Measurements from ENCODE around the gene OR6P1. TPM values are rescaled to one million over a fixed set of nuclear protein-coding genes. Genes with fewer than 3 reads are reported as not detected.

Gene OR6P1
- polyA plus RNA-seq, 2 of the 4 experiments (the other 2 are of a cell fraction): not detected

DNA sequence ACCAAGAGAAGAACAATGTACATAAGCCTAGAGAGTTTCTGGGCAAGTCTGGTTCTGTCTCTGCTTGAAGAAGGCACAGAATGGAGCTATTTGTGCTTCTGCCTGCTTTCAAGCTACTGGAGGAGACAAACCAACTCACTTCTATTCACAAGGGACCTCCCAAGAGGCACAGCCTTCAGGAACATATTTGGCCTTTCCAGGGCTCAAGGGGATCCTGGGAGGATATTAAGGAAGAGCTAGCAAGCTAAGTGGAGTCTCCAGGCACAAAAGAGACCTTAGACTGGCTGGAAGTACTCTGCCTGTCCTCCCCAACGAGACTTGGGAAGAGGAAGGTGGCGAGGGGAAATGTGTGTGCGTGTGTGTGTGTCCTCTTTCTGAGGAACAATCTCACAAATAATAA lies 16.0 kb downstream of the OR6P1 start, which contains the start of gene OR6Y1:
Gene OR6Y1 (minus strand): TSS at position 54 of the 400 bp plus-strand sequence. CDS start 6,300 bp downstream, outside the sequence.
- Histone ChIP-seq H3K27ac (no peak within 1 kb of the TSS), H3K4me2 (no peak within 1 kb of the TSS), H3K9me3 (no peaks in the 10 kb centered on the region), H3K4me3 (no peak within 1 kb of the TSS), H3K4me1 (no peaks in the 10 kb centered on the region)
- FAIRE-seq: no peak
- no peak for ATAC-seq
- no peak for DNase-seq (ENCODE audit: low read depth in 1 of 2, low spot score in 1 of 2)
- 13% methylated on average over 3 of the region's 3 CpGs for WGBS (ENCODE audit: missing lambda C conversion rate)
- POLR2A ChIA-PET: no interaction called here
- no peak for TF ChIP-seq HOXB5 (CRISPR knock-in tag; IDR thresholded peaks at IDR 0.05)
- no peak for TF ChIP-seq USF2 (IDR thresholded peaks at IDR 0.05)
- no peak for TF ChIP-seq CHD2 (IDR thresholded peaks at IDR 0.05; ENCODE audit: low read length, partially characterized antibody)
- CTCF ChIA-PET: no interaction called here

DNA sequence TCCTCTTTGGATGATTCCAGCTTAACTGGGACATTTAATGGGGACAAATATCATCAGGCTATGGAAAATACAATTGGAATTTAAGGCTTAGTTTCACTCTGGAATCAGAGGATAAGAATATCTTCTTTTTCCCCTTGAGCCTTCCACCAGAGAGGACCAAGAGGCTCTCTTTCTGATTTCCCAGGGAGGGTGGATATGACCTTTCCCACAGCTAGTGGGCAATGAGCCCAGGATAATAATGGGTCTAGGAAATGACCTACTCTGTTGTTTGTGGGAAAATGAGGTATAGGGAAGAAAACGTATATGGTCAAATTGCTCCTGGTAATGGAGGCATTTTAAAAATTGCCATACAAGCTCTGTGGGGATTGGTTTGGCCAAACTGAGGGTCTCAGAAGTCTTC lies 18.1 kb downstream of the OR6P1 start:
- 4% methylated on average over 1 of the region's 1 CpG for WGBS (ENCODE audit: missing lambda C conversion rate)
- CTCF ChIA-PET: interaction anchor here (1.1 kb wide), 1 partner anchor 18 kb away, joined by 3 read pairs; the partner anchor contains the start of gene OR6P1

More for the DNA sequence above, 18.1 kb downstream of the OR6P1 start:
- H3K27ac ChIP-seq: no peak overlapping the region
- DNase-seq (ENCODE audit: low read depth in 1 of 2, low spot score in 1 of 2) (no peak), FAIRE-seq (no peak), ATAC-seq (no peak)
- no peak overlapping the region for H3K4me2 ChIP-seq
- H3K4me1 ChIP-seq: no peaks in the 10 kb centered on the region
- no peak for TF ChIP-seq CHD4 (IDR thresholded peaks at IDR 0.05; ENCODE audit: borderline replicate concordance)
- no peak for TF ChIP-seq KDM5A (IDR thresholded peaks at IDR 0.05)
- no peak for TF ChIP-seq RNF2 (IDR thresholded peaks at IDR 0.05; ENCODE audit: borderline replicate concordance, low read depth)
- TF ChIP-seq, protein P1, sequence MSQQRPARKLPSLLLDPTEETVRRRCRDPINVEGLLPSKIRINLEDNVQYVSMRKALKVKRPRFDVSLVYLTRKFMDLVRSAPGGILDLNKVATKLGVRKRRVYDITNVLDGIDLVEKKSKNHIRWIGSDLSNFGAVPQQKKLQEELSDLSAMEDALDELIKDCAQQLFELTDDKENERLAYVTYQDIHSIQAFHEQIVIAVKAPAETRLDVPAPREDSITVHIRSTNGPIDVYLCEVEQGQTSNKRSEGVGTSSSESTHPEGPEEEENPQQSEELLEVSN (IDR thresholded peaks at IDR 0.05; ENCODE audit: borderline replicate concordance, low read depth): no peak
- no peak for TF ChIP-seq ZNF302 (CRISPR knock-in tag; IDR thresholded peaks at IDR 0.05)
- TF ChIP-seq KDM1A (IDR thresholded peaks at IDR 0.05; ENCODE audit: low read depth): no peak
- TF ChIP-seq HDAC2 (IDR thresholded peaks at IDR 0.05): no peak
- TF ChIP-seq ELK1 (IDR thresholded peaks at IDR 0.05; ENCODE audit: low read depth, low read length): no peak
- no peak for TF ChIP-seq EHMT2 (IDR thresholded peaks at IDR 0.05; ENCODE audit: low read depth)
- TF ChIP-seq TP53 (CRISPR knock-in tag; IDR thresholded peaks at IDR 0.05): no peak
- no peak for TF ChIP-seq HOXB13 (CRISPR knock-in tag; IDR thresholded peaks at IDR 0.05; ENCODE audit: low read depth)
- no peak for TF ChIP-seq TFCP2L1 (CRISPR knock-in tag; IDR thresholded peaks at IDR 0.05)
- no peak for TF ChIP-seq REST (IDR thresholded peaks at IDR 0.05)
- TF ChIP-seq CBX2 (IDR thresholded peaks at IDR 0.05; ENCODE audit: borderline replicate concordance, low read depth): no peak
- no peak for TF ChIP-seq ESRRA (IDR thresholded peaks at IDR 0.05; ENCODE audit: borderline replicate concordance, low read length)
- TF ChIP-seq, protein P2, sequence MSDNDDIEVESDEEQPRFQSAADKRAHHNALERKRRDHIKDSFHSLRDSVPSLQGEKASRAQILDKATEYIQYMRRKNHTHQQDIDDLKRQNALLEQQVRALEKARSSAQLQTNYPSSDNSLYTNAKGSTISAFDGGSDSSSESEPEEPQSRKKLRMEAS (IDR thresholded peaks at IDR 0.05): no peak
- POLR2A ChIA-PET: no interaction called here
- no peak overlapping the region for H3K4me3 ChIP-seq
- H3K9me3 ChIP-seq: no peaks in the 10 kb centered on the region

Measured in A549 (cell line).